HUDEP-2 (cell line): ENCODE results near the gene TMEM61.
"Not testable (repeated sequence)": the region's sequence is repeated elsewhere in the genome, so short reads cannot be mapped to it uniquely, and the experiment has no call there.

ENCODE experiments used
- DNase-seq, 76 experiments: peaks; one replicate each; lab custom pipeline; 2025; ENCODE audit not compliant: unreplicated experiment in 76 of 76; lab: John Stamatoyannopoulos, UW

TMEM61 gene

GRCh38 chr1:54980528-54981241 lies at the start of gene TMEM61:
Gene TMEM61 (plus strand): TSS chr1:54980628. CDS start chr1:54981066, 438 bp downstream.
- DNase-seq, result no peak

- no peak for DNase-seq
These were observed 49.1 kb upstream of the TMEM61 start for GRCh38 chr1:54931275-54931840.

DNA sequence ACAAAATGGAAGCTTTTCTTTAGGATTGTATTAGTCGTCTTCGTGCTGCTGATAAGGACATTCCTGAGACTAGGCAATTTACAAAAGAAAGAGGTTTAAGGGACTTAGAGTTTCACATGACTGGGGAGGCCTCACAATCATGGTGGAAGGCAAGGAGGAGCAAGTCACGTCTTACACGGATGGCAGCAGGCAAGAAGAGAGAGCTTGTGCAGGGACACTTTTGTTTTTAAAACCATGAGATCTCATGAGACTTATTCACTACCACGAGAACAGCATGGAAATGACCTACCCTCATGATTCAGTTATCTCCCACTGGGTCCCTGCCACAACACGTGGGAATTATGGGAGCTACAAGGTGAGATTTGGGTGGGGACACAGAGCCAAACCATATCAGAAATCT lies 46.3 kb upstream of the TMEM61 start:
- not testable (repeated sequence) for DNase-seq

DNA sequence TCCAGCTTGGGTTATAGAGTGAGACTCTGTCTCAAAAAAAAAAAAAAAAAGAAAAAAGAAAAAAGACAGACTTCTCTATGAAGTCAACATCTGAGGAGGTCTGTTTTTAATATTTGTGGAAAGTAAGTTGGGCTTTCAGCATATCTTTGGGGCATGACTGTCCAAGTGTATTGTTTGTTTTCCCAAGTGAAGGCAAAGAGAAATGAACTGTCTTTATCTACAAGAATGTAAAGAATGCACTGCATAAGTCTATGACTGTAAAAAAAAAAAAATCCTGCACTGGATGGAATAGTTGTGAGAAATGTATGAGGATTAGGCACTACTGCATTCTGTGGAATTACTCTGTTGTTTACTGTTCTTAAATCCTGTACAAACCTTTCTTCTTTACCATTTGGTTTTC lies 45.6 kb upstream of the TMEM61 start:
- no peak for DNase-seq

DNA sequence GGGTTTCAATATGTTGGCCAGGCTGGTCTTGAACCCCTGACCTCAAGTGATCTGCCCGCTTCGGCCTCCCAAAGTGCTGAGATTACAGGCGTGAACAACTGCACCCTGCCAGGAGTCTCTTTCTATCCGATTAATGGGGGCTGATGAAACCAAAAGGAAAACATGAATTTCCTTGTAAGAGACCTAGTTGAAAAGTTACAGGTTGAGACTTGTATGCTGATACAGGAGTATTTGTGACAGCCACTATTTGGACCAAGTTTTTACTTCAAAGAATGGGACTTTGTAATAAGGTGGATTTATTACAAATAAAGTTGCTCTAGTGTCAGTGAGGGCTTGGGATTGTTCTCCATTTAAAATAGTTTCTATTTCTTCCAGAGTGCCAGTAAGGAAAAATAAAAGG lies 43.6 kb upstream of the TMEM61 start:
- no peak for DNase-seq

- DNase-seq, result no peak
These were observed 43.0 kb upstream of the TMEM61 start for GRCh38 chr1:54937469-54937868.

GRCh38 chr1:54938955-54939354 lies 41.5 kb upstream of the TMEM61 start:
- DNase-seq, result not testable (repeated sequence)

GRCh38 chr1:54940042-54940441 lies 40.4 kb upstream of the TMEM61 start:
- no peak for DNase-seq

DNA sequence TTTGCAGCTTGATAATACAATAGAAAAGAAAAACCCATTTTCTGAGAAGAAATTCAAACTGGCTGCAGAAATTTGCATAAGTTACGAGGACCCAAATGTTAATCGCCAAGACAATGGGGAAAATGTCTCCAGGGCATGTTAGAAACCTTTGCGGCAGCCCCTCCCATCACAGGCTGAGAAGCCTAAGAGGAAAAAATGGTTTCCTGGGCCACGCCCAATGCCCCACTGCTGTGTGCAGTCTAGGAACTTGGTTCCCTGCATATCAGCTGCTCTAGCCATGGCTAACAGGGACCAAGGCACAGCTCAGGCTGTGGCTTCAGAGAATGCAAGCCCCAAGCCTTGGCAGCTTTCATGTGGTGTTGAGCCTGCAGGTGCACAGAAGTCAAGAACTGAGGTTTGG lies 37.5 kb upstream of the TMEM61 start:
- no peak for DNase-seq

DNA sequence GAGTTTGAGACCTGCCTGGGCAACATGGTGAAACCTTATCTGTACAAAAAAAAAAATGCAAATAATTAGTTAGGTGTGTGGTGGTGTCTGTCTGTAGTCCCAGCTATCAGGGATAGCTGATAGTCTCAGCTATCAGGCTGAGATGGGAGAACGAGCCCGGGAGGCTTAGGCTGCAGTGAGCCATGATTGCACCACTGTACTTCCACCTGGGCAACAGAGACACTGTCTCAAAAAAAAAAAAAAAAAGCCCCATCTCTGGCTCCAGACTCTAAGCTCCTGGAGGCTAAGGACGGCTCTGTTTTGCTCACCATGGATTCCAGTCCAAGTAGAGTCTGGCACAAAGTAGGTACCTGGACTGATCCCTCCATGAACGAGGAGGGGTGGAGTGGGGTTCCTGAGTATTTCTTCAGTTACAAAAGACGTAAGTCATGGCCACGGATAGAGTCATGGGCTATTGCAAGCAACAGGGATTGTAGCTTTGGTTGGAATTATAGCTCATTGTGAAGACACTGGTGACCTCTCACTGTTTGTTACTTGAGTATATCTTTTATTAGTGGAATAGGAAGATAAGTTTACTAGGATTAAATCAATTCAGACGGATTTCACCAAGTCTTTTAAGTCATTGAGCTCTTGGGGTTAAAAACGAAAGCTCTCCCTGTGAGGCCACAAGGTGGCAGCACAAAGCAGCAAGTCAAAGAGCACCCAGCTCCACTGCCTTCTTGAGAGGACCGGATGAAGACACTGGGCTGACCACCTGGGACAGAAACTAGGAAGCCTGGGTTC lies 35.6 kb upstream of the TMEM61 start:
- DNase-seq, result peak in 57 of 76 experiments; percentile 6 to 65 (median 39)

- no peak for DNase-seq
These were observed 35.0 kb upstream of the TMEM61 start for GRCh38 chr1:54945393-54945936.

DNA sequence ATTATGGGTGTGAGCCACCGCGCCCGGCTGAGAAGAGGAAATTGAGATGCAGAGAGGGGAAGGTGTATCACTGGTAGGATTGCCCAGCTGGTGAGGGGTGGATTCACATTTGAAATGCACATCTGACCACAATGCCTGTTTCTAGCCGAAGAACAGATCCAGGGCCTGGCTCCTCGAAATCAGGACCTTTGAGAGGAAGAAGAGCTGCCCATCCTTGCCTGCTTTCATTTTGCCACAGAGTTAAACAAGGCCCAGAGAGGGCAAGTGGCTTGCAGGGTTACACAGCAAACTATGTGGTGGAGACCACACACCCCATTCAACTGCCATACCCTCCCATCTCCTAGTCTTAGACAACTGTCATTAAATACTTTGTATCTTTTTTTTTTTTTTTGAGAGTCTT lies 32.9 kb upstream of the TMEM61 start:
- no peak for DNase-seq

DNA sequence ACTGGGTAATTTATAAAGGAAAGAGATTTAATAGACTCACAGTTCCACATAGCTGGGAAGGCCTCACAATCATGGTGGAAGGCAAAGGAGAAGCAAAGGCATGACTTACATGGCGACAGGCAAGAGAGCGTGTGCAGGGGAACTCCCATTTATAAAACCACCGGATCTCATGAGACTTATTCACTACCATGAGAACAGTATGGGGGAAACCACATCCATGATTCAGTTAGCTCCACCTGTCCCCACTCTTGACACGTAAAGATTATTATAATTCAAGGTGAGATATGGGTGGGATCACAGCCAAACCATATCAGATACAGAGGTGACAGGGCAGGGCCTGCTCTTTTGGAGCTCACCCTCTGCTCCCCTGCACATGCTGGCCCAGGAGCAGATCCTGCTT lies 31.4 kb upstream of the TMEM61 start:
- no peak for DNase-seq

- DNase-seq, result no peak
These were observed 30.4 kb upstream of the TMEM61 start for GRCh38 chr1:54950006-54950368.

- peak in 54 of 76 experiments; percentile 5 to 68 (median 32) for DNase-seq
These were observed 29.9 kb upstream of the TMEM61 start for GRCh38 chr1:54950369-54951163.

DNA sequence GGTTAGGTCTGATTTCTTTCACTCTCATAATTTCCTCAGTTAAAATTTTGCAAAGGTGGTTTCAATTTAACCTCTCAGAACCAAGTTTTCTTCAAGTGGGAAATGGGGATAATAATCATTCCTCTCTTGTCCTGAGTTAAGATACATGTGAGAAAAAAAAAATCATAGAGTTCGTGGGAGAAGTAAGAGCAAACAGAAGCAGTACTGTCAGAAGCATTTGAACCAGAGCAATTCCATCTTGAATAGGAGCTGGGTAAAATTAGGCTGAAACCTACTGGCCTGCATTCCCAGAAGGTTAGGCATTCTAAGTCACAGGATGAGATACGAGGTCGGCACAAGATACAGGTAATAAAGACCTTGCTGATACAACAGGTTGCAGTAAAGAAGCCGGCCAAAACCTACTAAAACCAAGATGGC lies 28.6 kb upstream of the TMEM61 start:
- no peak for DNase-seq

GRCh38 chr1:54952950-54953718 lies 27.3 kb upstream of the TMEM61 start:
- no peak for DNase-seq

DNA sequence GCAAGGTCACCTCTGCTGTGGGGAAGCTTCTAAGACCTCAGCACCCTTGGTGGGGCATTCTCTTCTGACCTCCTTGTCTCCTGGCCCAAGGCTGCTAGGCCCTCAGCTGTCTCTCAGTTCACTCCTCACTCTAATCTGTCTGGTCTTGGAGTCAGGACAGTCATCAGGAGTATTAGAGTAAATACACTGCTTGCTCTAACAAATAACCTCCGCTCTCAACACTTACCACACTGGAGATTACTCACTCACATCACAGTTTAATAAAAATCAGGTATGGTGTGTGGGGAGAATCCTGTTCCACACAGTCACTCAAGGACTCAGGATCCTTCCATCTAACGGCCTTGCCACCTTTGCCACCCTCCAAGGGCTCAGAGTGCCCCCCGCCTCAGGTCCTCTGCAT lies 26.6 kb upstream of the TMEM61 start:
- DNase-seq, result no peak

GRCh38 chr1:54955359-54955758 lies 25.1 kb upstream of the TMEM61 start:
- DNase-seq, result no peak

- DNase-seq, result no peak
These were observed 23.7 kb upstream of the TMEM61 start for GRCh38 chr1:54956726-54957125.
